DMS153 treated with DMSO at 0.1 percent for 48 hours (cell line): Measurements from ENCODE around the gene TICAM2.
"Not testable (repeated sequence)": the region's sequence is repeated elsewhere in the genome, so short reads cannot be mapped to it uniquely, and the experiment has no call there.

ENCODE experiments used
- DNase-seq: peaks from one replicate; lab custom pipeline; 2025; ENCODE audit not compliant: unreplicated experiment; lab: John Stamatoyannopoulos, UW

Gene TICAM2, protein sequence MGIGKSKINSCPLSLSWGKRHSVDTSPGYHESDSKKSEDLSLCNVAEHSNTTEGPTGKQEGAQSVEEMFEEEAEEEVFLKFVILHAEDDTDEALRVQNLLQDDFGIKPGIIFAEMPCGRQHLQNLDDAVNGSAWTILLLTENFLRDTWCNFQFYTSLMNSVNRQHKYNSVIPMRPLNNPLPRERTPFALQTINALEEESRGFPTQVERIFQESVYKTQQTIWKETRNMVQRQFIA

DNA sequence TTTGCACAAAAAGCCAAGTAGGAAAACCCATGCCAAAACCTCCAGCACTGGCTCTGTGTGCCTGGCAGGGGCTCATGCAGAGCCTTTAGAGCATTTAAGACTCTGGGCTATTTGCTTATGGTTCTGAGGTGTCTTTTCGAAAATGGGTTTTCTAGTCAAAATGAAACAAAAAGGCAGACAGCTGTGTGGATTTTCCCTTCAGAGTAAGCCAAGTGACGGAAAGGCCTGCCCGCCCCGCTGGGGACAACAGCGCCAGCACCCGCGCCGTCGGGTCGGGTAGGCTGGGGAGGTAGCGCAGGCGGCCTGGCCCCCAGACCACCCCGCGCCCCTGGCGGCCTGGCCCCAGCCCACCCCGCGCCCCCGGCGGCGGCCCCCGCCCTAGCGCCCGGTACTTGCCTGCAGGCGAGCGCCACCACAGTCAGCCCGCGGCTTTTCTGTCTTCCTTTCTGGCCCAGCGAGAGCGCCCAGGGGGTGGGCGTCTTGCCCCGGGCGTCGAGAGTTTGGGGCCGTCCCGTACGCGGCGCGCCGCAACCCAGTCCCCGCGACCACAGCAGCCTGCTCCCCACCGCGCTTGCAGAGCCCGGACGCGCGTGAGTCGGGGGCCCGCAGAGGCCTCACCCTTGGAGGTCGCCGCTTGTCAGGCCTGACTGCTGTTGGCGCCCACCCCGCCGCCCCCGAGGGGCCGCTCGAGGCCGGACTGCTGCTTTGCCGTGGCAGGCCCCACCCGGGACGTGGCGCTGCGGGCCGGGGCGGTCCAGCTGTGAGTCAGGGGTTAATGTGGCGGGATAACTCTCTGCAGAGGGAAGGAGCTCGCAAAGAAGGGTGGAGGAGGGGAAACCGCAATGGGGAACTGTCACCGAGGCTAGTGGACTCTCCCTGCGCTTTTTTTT, at the start of gene TICAM2:
TSS of gene TICAM2 (minus strand) at position 779 of the 890 bp plus-strand sequence. CDS start 21,223 bp downstream, outside the sequence.
- DNase-seq: no peak

DNA sequence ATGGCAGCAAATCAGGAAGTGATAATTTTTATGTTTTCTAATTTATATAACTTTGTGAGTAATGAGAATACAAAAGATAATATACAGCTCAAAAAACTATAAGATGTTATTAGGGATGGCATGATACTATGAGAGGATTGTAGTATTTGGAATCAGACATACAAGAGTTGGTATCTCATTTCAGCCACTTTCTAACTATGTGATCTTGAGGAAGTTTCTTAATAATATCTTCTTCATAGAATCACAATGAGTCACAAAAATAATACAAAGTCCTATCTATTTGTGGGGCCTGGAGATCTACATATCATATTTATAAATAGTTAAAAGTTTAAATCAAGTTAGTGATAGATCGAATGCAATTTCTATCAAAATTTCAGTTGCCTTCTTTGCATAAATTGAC, 47.3 kb upstream of the TICAM2 start:
- DNase-seq: no peak

DNA sequence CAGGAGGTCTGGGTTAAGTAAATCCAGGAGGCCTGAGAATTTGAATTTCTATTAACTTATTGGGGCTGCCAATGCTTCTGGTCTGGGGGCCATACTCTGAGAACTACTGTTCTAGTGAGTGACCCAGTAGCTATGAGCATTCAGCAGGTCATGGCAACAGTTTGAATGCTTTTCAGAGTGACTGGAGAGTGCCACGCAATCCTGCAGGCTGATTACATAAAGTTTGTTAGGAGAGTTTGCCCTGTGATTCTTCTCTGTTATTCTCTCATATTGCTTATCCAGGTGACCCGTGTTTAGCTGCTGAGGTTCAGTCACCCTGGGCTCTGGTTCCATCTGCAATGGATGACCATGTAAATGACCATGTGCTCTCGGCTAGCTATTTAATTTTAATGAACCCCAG, 45.8 kb upstream of the TICAM2 start:
- no peak for DNase-seq

DNA sequence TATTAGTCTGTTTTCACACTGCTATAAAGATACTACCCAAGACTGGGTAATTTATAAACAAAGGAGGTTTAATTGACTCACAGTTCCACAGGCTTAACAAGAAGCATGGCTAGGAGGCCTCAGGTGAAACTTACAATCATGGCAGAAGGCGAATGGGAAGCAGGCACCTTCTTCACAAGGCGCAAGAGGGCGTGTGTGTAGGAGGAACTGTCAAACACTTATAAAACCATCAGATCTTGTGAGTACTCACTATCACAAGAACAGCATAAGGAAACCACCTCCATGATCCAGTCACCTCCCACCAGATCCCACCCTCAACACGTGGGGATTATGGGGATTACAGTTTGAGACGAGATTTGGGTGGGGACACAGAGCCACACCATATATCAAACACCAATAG, 43.1 kb upstream of the TICAM2 start:
- not testable (repeated sequence) for DNase-seq

DNA sequence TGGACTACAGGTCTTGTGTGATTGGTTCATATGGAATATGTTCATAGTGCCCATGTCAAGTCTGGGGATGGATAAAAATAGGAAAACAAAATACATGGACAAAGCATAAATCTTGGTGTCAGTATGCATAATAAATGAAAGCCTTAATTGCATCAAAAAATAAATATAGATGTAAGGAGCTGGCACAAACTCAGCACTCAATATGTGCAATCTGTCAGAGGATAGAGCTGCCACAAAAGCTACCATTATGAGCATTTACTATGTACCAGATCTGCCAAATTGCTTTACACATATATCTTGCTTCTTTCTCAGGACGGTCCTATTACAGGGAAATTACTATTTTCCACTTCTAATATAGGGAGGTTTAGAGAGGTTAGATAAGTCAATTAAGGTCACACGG, 41.8 kb upstream of the TICAM2 start:
- no peak for DNase-seq

DNA sequence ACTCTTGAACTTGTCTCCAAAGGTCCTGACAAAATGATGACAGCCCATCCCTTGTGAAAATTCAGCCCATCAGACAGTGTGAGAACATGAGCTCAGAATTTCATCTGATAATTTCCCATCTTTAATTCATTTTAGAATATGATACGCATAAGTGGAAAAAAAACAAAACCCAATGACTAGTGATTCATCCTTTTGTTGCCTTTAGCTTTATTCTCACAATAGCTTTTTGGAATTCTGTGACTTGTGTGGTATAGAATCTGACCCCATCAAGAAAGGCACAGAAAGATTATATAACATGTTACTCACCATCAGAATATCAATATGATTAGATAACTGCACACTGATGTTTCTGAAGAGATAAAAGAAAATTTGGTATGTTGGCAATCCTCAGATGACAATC, 39.7 kb upstream of the TICAM2 start:
- no peak for DNase-seq

DNA sequence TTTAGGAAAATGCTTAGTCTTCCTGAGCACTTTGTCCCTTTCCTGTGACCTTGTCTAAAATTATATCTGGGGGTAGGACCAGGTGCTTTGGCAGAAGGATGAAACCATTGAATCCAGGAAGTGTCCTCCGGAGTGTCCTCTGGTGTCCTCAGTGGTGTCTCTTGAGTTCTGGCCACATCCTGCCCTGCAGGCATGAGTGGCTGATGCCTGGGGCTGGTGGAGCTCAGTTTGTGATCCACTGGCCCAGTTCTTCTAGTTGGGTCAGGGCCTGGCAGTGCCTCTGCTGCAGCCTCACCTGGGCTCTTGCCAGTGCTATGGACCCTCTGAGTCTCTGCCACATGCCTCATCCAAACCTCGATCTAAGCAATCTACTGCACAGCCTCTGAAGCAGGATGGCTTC, 38.0 kb upstream of the TICAM2 start:
- DNase-seq: no peak

DNA sequence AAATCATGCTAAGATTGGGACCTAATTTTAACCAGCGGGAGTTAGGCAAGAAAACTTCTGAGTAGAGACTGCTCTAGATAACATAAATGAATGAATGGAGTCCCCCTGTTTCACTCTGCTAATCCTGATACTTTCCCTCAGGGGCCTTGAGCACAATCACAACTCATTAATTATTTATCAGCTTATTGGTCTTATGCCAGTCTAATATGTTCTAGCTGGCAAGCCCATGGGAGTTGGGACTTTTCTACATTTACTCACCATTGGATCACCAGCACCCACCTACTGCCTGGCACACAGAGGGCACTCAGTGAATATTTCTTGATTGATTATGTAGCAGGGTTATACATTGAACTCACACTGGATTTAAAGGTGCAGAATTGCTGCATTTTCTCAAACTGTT, 37.1 kb upstream of the TICAM2 start:
- DNase-seq: no peak

DNA sequence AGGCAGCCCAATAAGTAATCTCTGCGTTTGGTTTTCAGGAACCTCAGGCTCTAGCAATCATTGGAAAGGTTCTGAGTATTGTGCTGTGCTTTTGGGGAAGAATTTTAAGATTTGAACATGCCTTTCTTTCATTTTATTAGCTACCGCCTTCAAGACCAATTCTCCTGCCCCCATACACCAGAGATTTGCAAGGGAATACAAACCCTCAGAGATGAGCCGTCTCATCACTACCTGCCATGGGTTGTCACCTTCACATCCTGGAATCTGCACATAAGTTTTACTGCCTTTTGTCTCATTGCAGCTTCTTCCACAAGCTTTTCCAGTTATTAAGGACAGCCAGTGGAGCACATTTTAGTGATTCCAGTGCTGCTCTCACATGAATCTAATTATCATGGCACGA, 35.2 kb upstream of the TICAM2 start:
- DNase-seq: no peak

DNA sequence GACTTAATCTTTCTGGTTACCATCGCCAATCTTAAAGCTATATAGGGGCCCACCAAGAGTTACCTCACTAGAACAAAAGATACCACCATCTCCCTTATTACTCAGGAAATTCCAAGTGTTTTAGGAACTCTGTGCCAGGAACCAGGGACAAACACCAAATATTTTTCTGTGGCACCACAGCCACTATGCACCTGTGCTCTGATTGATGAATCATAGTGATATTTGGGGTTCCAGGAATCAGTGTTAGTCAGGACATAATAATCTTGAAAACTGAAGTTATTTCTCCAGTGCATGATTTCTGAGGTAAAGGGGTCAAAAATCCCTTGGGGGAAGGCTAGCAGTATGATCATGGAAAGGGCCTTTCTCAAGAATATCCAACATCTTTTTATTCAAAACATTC, 33.7 kb upstream of the TICAM2 start:
- DNase-seq: no peak

DNA sequence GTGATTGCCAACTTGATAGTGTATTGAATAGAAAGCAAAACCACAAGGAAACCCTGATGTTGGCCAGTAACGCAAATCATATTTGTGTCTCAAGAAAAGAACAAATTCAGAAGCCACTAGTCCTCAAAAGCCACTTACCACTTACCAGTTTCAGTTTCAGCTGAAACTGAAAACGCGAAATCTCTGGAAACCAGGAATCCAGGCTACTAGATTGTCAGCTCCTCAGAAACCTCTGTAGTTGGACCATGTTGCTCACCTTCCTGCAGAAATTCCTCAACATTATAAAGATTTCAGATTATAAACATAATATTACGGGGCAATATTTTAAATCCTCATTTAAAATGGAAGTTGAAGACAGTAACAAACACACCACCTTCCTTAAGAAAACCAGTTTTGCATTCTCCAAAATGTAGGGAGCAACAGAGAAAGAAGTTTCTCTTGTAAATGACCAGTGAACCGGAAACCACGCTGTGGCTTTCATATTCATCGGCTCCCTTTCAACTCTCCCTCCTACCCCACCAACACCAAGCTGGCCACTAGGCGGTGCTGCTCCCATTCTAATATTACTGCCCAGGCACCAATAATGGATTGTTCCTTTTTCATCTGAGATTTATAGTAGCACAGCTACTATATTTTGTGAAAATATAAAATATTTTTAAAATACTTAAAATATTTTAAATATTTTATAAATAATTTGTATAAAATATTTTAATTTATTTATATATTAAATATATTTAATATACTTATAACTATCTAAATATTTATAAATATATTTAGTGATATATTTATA, 32.3 kb upstream of the TICAM2 start:
- peak; percentile 12 for DNase-seq

DNA sequence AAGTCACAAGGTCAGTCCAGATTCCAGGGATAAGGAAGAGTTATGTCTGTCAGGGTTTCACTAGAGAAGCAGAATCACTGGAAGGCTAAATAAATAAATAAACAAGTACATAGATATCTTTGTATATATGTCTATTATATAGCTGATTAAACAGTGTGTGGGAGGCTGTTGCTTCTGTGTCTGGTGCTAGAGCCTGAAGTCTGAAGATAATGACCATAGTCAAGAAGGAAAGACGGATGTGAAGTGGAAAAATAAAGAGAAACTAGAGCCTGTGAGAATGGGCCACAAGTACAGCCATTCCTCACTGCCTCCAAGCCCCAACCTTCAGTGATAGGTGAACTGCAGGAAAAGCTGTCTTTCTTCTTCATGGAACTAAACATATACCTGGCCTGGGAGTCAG, 27.6 kb upstream of the TICAM2 start:
- DNase-seq: no peak

DNA sequence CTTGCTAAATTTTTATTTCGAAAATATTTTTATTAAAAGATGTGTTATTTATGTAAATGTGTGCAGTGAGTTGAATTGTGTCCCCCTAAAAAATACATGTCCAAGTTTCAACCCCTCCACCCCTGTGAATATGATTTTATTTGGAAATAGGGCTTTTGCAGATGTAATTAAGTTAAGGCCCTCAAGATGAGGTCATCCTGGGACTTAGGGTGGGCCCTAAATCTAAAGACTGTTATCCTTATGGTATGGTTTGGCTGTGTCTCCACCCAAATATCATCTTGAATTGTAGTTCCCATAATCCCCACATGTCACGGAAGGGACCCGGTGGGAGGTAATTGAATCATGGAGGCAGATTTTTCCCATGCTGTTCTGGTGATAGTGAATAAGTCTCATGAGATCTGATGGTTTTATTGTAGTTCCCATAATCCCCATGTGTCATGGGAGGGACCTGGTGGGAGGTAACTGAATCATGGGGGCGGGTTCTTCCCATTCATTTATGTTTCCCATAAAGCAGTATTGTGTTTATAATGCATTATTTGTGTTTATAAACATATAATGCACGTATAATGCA, 25.1 kb upstream of the TICAM2 start:
- DNase-seq: no peak

DNA sequence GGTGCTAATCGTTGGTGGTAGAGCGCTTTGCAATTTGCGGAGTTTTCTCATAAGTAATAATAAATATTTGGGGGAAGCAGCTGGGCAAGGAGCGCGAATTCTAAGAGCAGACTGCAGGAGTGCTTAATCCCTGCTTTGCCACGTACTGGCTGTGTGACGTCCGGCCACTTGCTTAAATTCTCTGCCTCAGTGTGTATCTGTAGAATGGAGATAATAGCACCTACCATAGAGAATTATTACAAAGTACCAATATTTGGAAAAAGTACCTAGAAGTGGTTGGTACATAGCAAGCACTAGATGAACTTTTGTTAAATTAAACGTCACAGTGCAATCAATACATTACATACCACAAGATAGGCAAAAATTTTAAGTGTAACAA, 24.2 kb upstream of the TICAM2 start:
- no peak for DNase-seq

DNA sequence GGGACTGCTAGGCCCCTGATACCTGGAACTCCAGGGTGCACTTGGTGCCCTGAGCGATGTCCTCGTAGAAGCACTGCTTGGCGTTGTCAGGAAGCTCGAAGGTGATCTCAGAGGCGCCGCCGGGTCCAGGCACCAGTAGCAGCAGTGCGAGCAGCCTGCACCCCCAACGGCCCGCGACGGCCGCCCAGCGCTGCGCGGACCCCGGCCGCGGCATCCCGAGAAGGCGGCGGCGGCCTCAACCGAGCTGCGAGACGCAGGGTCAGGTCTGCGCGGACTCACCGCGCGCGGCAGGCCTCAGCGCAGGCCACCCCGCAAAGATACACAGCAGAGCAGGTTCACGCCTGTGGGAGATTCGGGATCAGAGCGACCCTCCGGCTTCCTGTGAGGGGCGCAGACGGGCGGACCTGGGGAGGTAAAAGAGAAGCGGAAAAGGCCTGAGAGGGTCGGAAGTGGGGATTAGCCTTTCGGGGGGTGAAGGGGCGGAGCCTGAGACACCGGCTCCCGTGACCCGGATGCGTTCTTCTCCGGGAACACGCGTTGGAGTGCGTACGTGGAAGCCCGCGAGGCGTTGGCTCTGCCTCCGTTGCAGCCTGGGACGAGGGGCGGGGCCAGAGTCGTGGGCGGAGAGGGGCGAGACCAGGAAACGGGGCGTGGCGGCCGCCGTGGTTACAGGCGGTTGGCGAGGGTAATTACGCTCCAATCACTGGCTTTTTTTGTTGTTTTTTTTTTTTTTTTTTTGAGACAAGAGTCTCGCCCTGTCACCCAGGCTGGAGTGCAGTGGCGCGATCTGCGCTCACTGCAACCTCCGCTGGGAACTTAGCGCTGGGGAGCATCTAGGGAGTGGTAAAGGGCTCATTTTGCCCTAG, 23.5 kb upstream of the TICAM2 start, which contains the start of gene TMED7:
TSS of gene TMED7 (minus strand) at position 458 of the 866 bp plus-strand sequence. CDS start at position 214, 244 bp downstream.
- peak; percentile 50 for DNase-seq

DNA sequence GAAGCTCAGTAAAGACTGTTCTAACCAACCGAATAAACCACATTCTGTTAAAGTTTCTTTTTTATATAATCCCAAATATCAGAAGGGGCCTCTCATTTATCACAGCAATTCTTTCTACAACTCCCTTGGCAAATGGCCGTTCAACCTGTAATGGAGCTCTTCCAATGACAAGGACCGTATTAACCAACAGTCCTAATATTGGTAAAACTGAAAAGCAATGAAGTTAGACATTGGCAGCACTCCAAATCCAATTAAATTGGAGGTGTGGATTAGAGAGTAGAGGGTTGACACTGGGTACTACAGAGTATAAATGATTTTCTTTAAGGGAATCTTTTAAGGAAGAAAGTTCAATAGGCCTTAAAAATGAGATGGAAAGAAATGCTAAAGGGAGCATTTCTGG, 22.7 kb upstream of the TICAM2 start:
- DNase-seq: no peak

DNA sequence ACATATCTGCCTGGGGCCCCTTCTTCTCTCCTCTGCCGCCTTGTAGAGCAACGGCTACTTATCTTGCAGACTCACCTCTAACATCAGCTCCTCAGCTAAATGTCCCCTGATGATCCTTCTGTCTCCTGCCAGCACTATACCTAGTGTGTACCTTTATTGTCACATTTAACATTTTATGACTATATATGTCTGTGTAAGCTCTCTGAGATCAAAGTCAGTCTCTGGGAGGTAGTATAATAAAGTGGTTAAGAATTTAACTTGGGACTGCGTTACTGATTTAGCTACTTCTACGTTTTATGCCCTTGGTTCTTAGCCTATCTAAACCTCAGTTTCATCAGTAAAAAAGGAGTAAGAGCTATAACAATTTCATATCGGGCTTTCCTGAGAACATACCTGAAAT, 21.4 kb upstream of the TICAM2 start:
- no peak for DNase-seq

DNA sequence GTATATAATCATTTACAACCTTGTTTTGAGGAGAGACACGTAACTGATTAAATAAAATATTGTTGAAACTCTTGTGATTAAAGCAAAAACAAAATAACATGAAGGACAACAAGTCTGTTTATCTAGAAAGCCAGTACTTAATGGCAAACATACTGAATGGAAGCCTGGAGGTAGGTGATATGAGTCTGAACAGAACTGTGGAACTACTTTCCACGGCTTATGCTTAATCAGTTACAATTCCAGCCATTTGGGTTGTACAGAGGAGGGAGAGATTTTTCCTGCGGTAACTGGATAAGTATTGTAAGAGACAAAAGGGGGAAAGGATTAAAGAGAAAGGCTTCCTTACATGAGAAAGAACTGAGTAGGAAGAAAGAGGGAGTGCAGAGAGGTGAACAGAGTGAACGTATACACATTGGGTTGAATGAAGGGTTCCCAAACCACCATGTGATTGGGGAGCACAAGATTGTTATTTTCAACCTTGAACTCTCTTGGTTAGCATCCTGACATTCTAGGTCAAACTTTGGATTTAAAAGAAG, 19.2 kb upstream of the TICAM2 start:
- no peak for DNase-seq

DNA sequence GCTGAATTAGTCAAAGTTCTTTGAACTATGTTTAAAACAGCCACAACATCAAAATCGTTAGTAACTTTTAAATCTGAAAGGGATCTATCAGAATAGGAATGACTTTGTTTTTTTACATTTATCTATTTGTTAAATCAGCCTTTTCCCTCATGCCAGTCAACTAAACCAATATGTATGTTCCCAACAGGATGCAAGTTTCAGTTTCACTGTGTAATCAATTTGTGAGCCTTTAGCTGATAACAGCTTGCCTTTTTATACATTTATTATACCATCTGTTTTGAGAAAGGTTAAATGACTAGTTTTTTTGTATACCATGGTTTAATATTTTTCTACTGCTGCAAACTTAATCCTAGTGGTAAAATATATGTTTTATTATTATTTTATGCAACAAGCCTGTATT, 14.6 kb upstream of the TICAM2 start:
- DNase-seq: no peak

DNA sequence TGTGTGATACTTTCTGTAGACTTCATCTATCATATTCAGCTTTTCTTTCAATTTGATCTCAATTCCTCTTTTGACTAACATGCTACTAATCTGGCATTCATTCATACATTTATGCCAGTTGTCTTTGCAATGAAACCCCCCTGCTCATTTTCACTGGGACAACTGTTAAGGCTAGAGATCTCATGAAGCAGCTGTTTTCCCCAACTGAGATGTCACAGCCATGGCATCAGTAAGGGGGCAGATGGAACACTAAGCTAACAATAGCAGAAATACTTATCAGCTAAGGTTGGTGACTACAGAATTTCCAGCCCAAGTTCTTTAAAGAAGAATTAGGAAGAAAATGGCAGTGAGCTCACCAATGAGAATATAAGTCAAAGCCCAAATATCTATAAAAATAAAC, 14.2 kb upstream of the TICAM2 start:
- no peak for DNase-seq
